Stomach (tissue), 9 donors: ENCODE measurements around the gene ACTG1. TPM values are rescaled to one million over a fixed set of nuclear protein-coding genes. Genes with fewer than 3 reads are reported as not detected.

Experiments used
- DNase-seq, 2 donors: peaks; one replicate each; pipeline versions ENCODE4 v3.0.0 to v3.0.0-alpha.2; 2013 to 2019
- H3K27ac ChIP-seq, 5 donors: fragments of 200-600 bp in 4 of 5; sonication (generic) in 4 of 5; one replicate each; pipeline ENCODE4 v1.5.1; 2013 to 2019; ENCODE audit warnings: mild to moderate bottlenecking in 1 of 5, moderate library complexity in 1 of 5
- H3K27me3 ChIP-seq, 3 donors: fragments of 200-600 bp; sonication (generic); one replicate each; pipeline ENCODE4 v1.5.1; 2017 to 2019; ENCODE audit warnings: mixed run types in 1 of 3
- H3K36me3 ChIP-seq, 4 donors: fragments of 200-600 bp; sonication (generic); 1 replicate in 3 of 4; 2 replicates in 1 of 4; pipeline ENCODE4 v1.5.1; 2016 to 2019
- H3K4me1 ChIP-seq, 4 donors: fragments of 200-600 bp; sonication (generic); one replicate each; pipeline ENCODE4 v1.5.1; 2016 to 2019
- H3K4me3 ChIP-seq, 4 donors: fragments of 200-600 bp; sonication (generic) in 3 of 4; one replicate each; pipeline ENCODE4 v1.5.1; 2016 to 2019; ENCODE audit warnings: mild to moderate bottlenecking in 1 of 4
- H3K9me3 ChIP-seq, 4 donors: fragments of 200-600 bp; sonication (generic); one replicate each; pipeline ENCODE4 v1.5.1; 2016 to 2019
- EP300 ChIP-seq: sonication (generic); formaldehyde crosslinking; IDR thresholded peaks from one replicate; pipeline ENCODE4 v1.6.1; 2017; ENCODE audit warnings: antibody characterized with exemption
- POLR2A ChIP-seq, 4 donors: fragments of 450-650 bp; IDR thresholded peaks; one replicate each; pipeline ENCODE4 v1.6.1; 2016; ENCODE audit warnings: antibody characterized with exemption in 4 of 4, control low read depth in 2 of 4, mild to moderate bottlenecking in 1 of 4, moderate library complexity in 1 of 4
- POLR2AphosphoS5 ChIP-seq, 3 donors: sonication (generic); formaldehyde crosslinking; IDR thresholded peaks; one replicate each; pipeline ENCODE4 v1.6.1; 2016; ENCODE audit warnings: antibody characterized with exemption in 3 of 3
- WGBS, 5 donors: extraction: QIAGEN DNeasy Blood & Tissue Kit in 3 of 5; methylation state at CpG; one replicate each; pipeline versions ENCODE4 v1.1.5 to v1.1.7; 2013 to 2018; 5-methylcytosine and 5-hydroxymethylcytosine counted together
- intact Hi-C: fragments of 100-400 bp; cut with DNase I; formaldehyde crosslinking; loops from one replicate; pipeline ENCODE4 v1.15.1; 2023; ENCODE audit warnings: low total_unique reads
- polyA plus RNA-seq, 3 donors: library from polyadenylated mRNA; stranded (reverse); fragments of 200-250 nt; gene quantifications; one replicate each; pipeline ENCODE4 v1.2.3, GENCODE V29; 2013
- total RNA-seq, 5 donors: library from RNA; depleted of rRNA; stranded (reverse); fragments of >200 nt; gene quantifications; one replicate each; pipeline versions ENCODE4 v1.1.0 to v1.2.3, GENCODE V29; 2014 to 2016
- TF ChIP-seq, protein P1 (sequence below), 7 experiments: fragments of 450-650 bp in 4 of 7; fragments of 200-600 bp in 3 of 7; sonication (generic) in 3 of 7; IDR thresholded peaks; one replicate each; pipeline ENCODE4 v1.5.1; 2016 to 2019; ENCODE audit warnings: antibody characterized with exemption in 7 of 7, control low read depth in 2 of 7, mild to moderate bottlenecking in 1 of 7
- donor health status: healthy with polysubstance abuse.
- donor health status: Bipolar disorder and iron deficiency.
- donor health status: healthy.

Gene ACTG1
- total and polyA plus RNA-seq, 8 donors = 978 to 2,952 (median 1,922) TPM

DNA sequence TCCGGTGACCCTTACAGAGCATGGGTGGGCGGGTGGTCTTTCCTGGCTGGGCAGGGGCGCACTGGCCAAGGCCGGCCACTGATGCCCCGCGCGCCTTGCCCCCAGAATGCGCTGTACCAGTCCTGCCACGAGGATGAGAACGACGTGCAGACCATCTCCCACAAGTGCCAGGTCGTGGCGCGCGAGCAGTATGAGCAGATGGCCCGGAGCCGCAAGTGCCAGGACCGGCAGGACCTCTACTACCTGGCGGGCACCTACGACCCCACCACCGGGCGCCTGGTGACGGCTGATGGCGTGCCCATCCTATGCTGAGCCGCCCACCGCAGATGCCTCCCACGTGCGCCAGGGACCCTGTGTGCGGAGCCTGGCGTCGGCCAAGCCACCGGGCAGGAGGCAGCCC lies 49.1 kb downstream of the ACTG1 start:
- intact Hi-C loops = no loop called here
- TF ChIP-seq, protein P1, sequence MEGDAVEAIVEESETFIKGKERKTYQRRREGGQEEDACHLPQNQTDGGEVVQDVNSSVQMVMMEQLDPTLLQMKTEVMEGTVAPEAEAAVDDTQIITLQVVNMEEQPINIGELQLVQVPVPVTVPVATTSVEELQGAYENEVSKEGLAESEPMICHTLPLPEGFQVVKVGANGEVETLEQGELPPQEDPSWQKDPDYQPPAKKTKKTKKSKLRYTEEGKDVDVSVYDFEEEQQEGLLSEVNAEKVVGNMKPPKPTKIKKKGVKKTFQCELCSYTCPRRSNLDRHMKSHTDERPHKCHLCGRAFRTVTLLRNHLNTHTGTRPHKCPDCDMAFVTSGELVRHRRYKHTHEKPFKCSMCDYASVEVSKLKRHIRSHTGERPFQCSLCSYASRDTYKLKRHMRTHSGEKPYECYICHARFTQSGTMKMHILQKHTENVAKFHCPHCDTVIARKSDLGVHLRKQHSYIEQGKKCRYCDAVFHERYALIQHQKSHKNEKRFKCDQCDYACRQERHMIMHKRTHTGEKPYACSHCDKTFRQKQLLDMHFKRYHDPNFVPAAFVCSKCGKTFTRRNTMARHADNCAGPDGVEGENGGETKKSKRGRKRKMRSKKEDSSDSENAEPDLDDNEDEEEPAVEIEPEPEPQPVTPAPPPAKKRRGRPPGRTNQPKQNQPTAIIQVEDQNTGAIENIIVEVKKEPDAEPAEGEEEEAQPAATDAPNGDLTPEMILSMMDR (IDR thresholded peaks at IDR 0.05) = no peak
- TF ChIP-seq POLR2A (IDR thresholded peaks at IDR 0.05) (no peak), POLR2AphosphoS5 (IDR thresholded peaks at IDR 0.05) (no peak), EP300 (no peak)

DNA sequence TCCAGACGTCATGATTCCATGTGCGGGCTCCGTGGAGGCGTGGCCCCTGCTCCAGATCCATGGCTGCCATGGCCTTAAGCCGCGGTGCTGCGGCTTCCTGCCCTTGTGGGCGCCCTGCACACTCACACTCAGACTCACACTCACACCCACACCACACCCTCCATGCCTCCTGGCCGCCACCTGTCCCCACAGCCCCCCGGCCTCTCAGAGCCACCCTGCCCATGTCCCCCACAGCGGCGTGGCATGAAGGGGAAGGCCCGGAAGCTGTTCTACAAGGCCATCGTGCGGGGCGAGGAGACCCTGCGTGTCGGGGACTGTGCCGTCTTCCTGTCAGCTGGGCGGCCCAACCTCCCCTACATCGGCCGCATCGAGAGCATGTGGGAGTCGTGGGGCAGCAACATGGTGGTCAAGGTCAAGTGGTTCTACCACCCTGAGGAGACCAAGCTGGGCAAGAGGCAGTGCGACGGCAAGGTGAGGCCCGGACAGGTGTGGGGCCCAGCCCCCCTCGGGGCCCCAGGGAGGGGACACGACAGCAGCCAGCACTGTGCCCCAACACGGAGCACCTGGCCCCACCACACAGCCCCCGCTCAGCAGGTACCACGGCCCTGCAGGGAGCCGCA lies 50.0 kb downstream of the ACTG1 start:
- DNase-seq = no peak
- no peak overlapping the region for H3K4me3 ChIP-seq
- peaks cover 0 to 72% (median 59%) of the 10 kb centered on the region in 4 donors for H3K36me3 ChIP-seq
- peaks cover 9 to 60% (median 45%) of the 10 kb centered on the region in 4 donors for H3K4me1 ChIP-seq
- no peaks in the 10 kb centered on the region for H3K27me3 ChIP-seq
- intact Hi-C loops = no loop called here
- TF ChIP-seq, protein P1 (IDR thresholded peaks at IDR 0.05) = no peak
- 93 to 96% (median 94%) methylated on average over 22 to 33 of the region's 33 CpGs for WGBS, 5 donors
- H3K9me3 ChIP-seq = no peaks in the 10 kb centered on the region
- no peak overlapping the region for H3K27ac ChIP-seq

More for the DNA sequence above, 49.1 kb downstream of the ACTG1 start:
- no peak for DNase-seq
- no peak overlapping the region for H3K4me3 ChIP-seq
- no peaks in the 10 kb centered on the region for H3K9me3 ChIP-seq
- H3K36me3 ChIP-seq = peaks cover 0 to 67% (median 55%) of the 10 kb centered on the region in 4 donors
- peaks cover 9 to 60% (median 52%) of the 10 kb centered on the region in 4 donors for H3K4me1 ChIP-seq
- 95 to 98% (median 95%) methylated on average over 12 to 32 of the region's 32 CpGs for WGBS, 5 donors
- no peak overlapping the region for H3K27ac ChIP-seq
- H3K27me3 ChIP-seq = no peaks in the 10 kb centered on the region

DNA sequence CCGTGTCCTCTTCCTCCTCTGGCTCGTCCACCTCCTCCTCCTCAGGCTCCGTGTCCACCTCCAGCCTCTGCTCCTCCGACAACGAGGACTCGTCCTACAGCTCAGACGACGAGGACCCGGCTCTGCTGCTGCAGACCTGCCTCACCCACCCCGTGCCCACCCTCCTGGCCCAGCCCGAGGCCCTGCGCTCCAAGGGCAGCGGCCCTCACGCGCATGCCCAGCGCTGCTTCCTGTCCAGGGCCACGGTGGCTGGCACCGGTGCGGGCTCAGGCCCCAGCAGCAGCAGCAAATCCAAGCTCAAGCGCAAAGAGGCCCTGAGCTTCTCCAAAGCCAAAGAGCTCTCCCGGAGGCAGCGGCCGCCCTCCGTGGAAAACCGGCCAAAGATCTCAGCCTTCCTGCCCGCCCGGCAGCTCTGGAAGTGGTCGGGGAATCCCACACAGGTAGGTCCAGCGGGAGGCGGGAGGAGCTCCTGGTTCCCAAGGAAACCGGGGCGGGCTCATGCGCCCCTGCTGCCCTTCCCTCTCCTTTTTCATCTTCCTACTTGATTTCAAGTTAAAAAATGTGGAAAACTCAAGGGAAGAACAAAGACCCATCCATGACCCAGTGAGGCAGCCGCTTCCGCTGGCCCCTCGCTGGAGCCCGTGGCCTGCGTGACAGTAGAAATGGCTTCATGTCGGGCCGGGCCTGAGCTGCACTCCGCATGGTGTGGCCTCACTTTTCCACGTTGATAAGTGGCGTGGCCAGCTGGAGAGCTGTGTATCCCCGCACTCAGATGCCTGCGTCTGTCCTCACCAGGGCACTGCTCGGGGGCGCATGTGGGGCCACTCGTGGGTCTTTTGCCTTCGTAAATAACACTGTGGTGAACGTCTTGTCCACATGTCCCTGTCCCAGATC lies 50.7 kb downstream of the ACTG1 start:
- WGBS, 5 donors = 68 to 87% (median 78%) methylated on average over 45 to 50 of the region's 50 CpGs
- H3K36me3 ChIP-seq = peaks cover 0 to 72% (median 59%) of the 10 kb centered on the region in 4 donors
- no peak for TF ChIP-seq POLR2A (IDR thresholded peaks at IDR 0.05)
- no peak for TF ChIP-seq EP300
- TF ChIP-seq, protein P1 (IDR thresholded peaks at IDR 0.05) = no peak
- TF ChIP-seq POLR2AphosphoS5 (IDR thresholded peaks at IDR 0.05) = no peak
- intact Hi-C loops = no loop called here
- H3K27me3 ChIP-seq = no peaks in the 10 kb centered on the region
- H3K27ac ChIP-seq = peak overlapping the region in 4 of 5 donors; percentile 7 to 51 (median 40)
- peaks cover 9 to 60% (median 45%) of the 10 kb centered on the region in 4 donors for H3K4me1 ChIP-seq
- DNase-seq = peak in 1 of 2 donors; percentile 54
- no peaks in the 10 kb centered on the region for H3K9me3 ChIP-seq
- H3K4me3 ChIP-seq = peak overlapping the region in 2 of 4 donors; percentile 18 to 29

DNA sequence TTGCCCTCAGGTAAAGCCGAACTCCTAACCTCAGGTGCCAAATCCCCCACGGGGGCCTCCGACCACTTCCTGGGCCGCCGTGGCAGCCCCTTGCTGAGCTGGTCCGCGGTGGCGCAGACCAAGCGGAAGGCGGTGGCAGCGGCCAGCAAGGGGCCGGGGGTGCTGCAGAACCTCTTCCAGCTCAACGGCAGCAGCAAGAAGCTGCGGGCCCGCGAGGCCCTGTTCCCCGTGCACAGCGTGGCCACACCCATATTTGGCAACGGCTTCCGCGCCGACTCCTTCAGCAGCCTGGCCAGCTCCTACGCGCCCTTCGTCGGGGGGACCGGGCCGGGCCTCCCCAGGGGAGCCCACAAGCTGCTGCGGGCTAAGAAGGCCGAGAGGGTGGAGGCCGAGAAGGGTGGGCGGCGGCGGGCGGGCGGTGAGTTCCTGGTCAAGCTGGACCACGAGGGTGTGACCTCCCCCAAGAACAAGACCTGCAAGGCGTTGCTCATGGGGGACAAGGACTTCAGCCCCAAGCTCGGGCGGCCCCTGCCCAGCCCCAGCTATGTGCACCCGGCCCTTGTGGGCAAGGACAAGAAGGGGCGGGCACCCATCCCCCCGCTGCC lies 51.6 kb downstream of the ACTG1 start:
- DNase-seq = peak; percentile 78 to 84

More for the DNA sequence above, 51.6 kb downstream of the ACTG1 start:
- peak overlapping the region in 4 of 5 donors; percentile 7 to 51 (median 40) for H3K27ac ChIP-seq
- 30 to 67% (median 47%) methylated on average over 20 to 43 of the region's 43 CpGs for WGBS, 5 donors
- peaks cover 0 to 72% (median 62%) of the 10 kb centered on the region in 4 donors for H3K36me3 ChIP-seq
- H3K9me3 ChIP-seq = no peaks in the 10 kb centered on the region
- H3K4me1 ChIP-seq = peaks cover 9 to 60% (median 42%) of the 10 kb centered on the region in 4 donors
- H3K27me3 ChIP-seq = no peaks in the 10 kb centered on the region
- TF ChIP-seq POLR2A (IDR thresholded peaks at IDR 0.05) = no peak
- no peak for TF ChIP-seq POLR2AphosphoS5 (IDR thresholded peaks at IDR 0.05)
- TF ChIP-seq, protein P1 (IDR thresholded peaks at IDR 0.05) = no peak
- no peak for TF ChIP-seq EP300
- H3K4me3 ChIP-seq = peak overlapping the region in 2 of 4 donors; percentile 18 to 29
- intact Hi-C loops = no loop called here
